CD4-positive, alpha-beta T cell treated with Interleukin-2 at 100 ng/mL for 4 hours (primary cell): ENCODE results near the gene P4HA2.

Experiments
- DNase-seq: peaks from one replicate; pipeline ENCODE4 v3.0.0-alpha.2; 2020; ENCODE audit warnings: low spot score

Gene P4HA2

DNA sequence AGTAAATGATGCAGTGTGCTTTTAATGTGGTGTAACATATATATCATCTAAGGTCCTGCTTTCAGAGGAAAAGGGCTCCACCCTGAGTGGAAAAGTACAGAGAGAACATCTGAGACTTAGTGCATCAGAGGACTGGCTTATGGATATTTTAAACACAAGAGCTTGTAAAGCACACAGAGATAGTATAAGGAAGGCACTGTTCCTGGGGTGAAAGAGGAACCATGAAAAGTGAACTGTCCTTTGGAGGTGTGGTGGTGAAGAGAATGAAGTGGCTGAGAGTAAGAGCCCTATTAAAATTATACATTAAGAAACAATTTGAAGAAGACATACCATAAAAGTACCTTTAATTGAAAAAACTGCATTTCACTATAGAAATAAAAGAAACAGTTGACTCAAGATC lies 85.2 kb downstream of the P4HA2 start:
- DNase-seq: no peak
